Measurements from ENCODE around the gene TTI1. TPM values are rescaled to one million over a fixed set of nuclear protein-coding genes. Genes with fewer than 3 reads are reported as not detected.

TTI1 gene
- total RNA-seq, 1 experiment from 2014 or later: 37.4 TPM

DNA sequence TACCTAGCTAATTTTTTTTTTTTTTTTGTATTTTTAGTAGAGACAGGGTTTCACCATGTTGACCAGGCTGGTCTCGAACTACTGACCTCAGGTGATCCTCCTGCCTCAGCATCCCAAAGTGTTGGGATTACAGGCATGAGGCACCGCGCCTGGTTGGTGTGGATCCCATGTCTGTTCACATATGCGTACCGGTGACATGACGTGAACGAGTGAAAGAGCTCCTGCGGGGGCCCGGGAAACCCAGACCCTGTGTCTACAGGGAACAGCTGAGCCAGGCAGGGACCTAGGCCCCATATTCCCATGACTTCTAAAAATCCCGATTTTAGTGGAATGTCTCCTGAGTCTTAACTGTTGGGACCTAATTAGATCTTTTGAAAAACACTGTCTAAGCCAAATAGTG lies 97.2 kb downstream of the TTI1 start:
- no peaks in the 10 kb centered on the region for H3K79me2 ChIP-seq (ENCODE audit: insufficient read depth, low read length)
- H3K18ac ChIP-seq (ENCODE audit: insufficient read length, low read depth, low read length): no peak overlapping the region
- H2AK5ac ChIP-seq (ENCODE audit: insufficient read length, low read length): no peak overlapping the region
- no peak overlapping the region for H2BK12ac ChIP-seq (ENCODE audit: insufficient read length, low read depth, low read length)
- peaks cover 22 to 42% of the 10 kb centered on the region in 2 experiments for H3K4me1 Mint-ChIP-seq
- H3K79me1 ChIP-seq (ENCODE audit: insufficient read depth, low read depth, low read length, poor library complexity, severe bottlenecking): no peaks in the 10 kb centered on the region
- no peak overlapping the region for H2BK20ac ChIP-seq (ENCODE audit: low read depth, low read length, poor library complexity, severe bottlenecking)
- H4K91ac ChIP-seq (ENCODE audit: insufficient read length, low read depth, low read length): no peak overlapping the region
- peaks cover 2% of the 10 kb centered on the region; the same call in 1 of the 2 replicates for H3K4me1 ChIP-seq (ENCODE audit: insufficient read depth, low read length)
- no peak overlapping the region for H3K9ac ChIP-seq (ENCODE audit: extremely low read depth, insufficient read length, low read length)
- no peak overlapping the region for H3K4ac ChIP-seq (ENCODE audit: low read depth, low read length)
- H2BK5ac ChIP-seq (ENCODE audit: insufficient read length, low read length): no peak overlapping the region
- no peaks in the 10 kb centered on the region for H3K36me3 Mint-ChIP-seq (ENCODE audit: insufficient read depth in 1 of 3, low read depth in 3 of 3)
- H2BK15ac ChIP-seq (ENCODE audit: low read depth, low read length): no peak overlapping the region
- no peaks in the 10 kb centered on the region for H4K20me1 ChIP-seq (ENCODE audit: control insufficient read depth, insufficient read depth, insufficient read length)
- WGBS (ENCODE audit: extremely low coverage, insufficient read length, low lambda C conversion rate): no CpG with 5 or more reads among the region's 10 CpGs
- no peak overlapping the region for H3K14ac ChIP-seq (ENCODE audit: insufficient read depth, low read length)
- no peak overlapping the region; a peak in 1 of 7 replicates for H3K27ac Mint-ChIP-seq
- DNase-seq: no peak
- no peaks in the 10 kb centered on the region for H3K27me3 ChIP-seq (ENCODE audit: insufficient read depth, low read length)
- no peaks in the 10 kb centered on the region for H3K23me2 ChIP-seq (ENCODE audit: insufficient read length, low read depth, low read length, poor library complexity, severe bottlenecking)
- H3K23ac ChIP-seq (ENCODE audit: insufficient read length, low read depth, low read length): no peak overlapping the region
- H3K4me3 Mint-ChIP-seq: no peak overlapping the region
- H3T11ph ChIP-seq (ENCODE audit: low read length): no peak overlapping the region
- H2AFZ ChIP-seq (ENCODE audit: low read length): no peak overlapping the region
- H3K27ac ChIP-seq (ENCODE audit: insufficient read length, low read depth, low read length): no peak overlapping the region
- no peak overlapping the region for H3K56ac ChIP-seq (ENCODE audit: insufficient read length, low read depth, low read length)
- no peaks in the 10 kb centered on the region for H3K9me3 Mint-ChIP-seq
- H2BK120ac ChIP-seq (ENCODE audit: low read depth, low read length, poor library complexity, severe bottlenecking): no peak overlapping the region
- H3K9me3 ChIP-seq (ENCODE audit: control insufficient read depth, low read depth, low read length): no peaks in the 10 kb centered on the region
- H3K4me2 ChIP-seq (ENCODE audit: insufficient read depth, insufficient read length, low read length): no peak overlapping the region
- H3K27me3 Mint-ChIP-seq (ENCODE audit: low read depth): no peaks in the 10 kb centered on the region; the same call in none of the 2 replicates
- TF ChIP-seq, protein P1, sequence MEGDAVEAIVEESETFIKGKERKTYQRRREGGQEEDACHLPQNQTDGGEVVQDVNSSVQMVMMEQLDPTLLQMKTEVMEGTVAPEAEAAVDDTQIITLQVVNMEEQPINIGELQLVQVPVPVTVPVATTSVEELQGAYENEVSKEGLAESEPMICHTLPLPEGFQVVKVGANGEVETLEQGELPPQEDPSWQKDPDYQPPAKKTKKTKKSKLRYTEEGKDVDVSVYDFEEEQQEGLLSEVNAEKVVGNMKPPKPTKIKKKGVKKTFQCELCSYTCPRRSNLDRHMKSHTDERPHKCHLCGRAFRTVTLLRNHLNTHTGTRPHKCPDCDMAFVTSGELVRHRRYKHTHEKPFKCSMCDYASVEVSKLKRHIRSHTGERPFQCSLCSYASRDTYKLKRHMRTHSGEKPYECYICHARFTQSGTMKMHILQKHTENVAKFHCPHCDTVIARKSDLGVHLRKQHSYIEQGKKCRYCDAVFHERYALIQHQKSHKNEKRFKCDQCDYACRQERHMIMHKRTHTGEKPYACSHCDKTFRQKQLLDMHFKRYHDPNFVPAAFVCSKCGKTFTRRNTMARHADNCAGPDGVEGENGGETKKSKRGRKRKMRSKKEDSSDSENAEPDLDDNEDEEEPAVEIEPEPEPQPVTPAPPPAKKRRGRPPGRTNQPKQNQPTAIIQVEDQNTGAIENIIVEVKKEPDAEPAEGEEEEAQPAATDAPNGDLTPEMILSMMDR (conservative IDR thresholded peaks at IDR 0.05): no peak
- H4K5ac ChIP-seq (ENCODE audit: insufficient read length, low read depth, low read length): no peak overlapping the region
- H4K8ac ChIP-seq (replicated peaks; ENCODE audit: insufficient read length, low read depth, low read length): no peak overlapping the region

All from H9 (cell line).